SK-N-SH treated with all-trans-retinoic acid at 6 μM for 48 hours (cell line): Measurements from ENCODE around the gene USH2A.

Experiments used
- BACH2 ChIP-seq: fragments of 250-450 bp; sonication (Bioruptor Pico); IDR thresholded peaks from 2 replicates; pipeline ENCODE4 v1.9.0; 2021; ENCODE audit warnings: mild to moderate bottlenecking, borderline replicate concordance
- TOX ChIP-seq: fragments of 250-450 bp; sonication (Bioruptor Pico); IDR thresholded peaks from 2 replicates; pipeline ENCODE4 v1.8.0; 2021; ENCODE audit warnings: mild to moderate bottlenecking, moderate library complexity, borderline replicate concordance
- ZFP3 ChIP-seq: fragments of 250-450 bp; sonication (Bioruptor Pico); IDR thresholded peaks from 2 replicates; pipeline ENCODE4 v1.5.0; 2020; ENCODE audit warnings: mild to moderate bottlenecking, moderate library complexity
- TF ChIP-seq, protein P1 (sequence below): fragments of 250-450 bp; sonication (Bioruptor Pico); IDR thresholded peaks from 2 replicates; pipeline ENCODE4 v1.5.0; 2020; ENCODE audit warnings: mild to moderate bottlenecking, moderate library complexity
- TF ChIP-seq, protein P2 (sequence below): fragments of 250-450 bp; sonication (Bioruptor Pico); IDR thresholded peaks from 2 replicates; pipeline ENCODE4 v1.8.0; 2020; ENCODE audit warnings: mild to moderate bottlenecking, moderate library complexity, borderline replicate concordance

DNA sequence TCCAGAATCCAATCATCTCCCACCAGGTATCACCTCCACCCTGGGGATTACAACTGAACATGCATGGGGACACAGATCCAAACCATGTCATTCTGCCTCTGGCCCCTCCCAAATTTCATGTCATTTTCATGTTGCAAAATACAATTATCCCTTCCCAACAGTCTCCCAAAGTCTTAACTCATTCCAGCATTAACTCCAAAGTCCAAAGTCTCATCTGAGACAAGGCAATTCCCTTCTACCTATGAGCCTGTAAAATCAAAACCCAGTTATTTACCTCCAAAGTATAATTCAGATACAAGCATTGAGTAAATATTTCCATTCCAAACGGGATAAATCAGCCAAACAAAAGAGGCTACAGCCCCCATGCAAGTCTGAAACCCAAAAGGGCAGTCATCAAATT lies 73.1 kb downstream of the USH2A start:
- TF ChIP-seq BACH2 (no peak), TOX (CRISPR knock-in tag) (no peak), ZFP3 (CRISPR knock-in tag) (no peak)
- TF ChIP-seq, protein P1, sequence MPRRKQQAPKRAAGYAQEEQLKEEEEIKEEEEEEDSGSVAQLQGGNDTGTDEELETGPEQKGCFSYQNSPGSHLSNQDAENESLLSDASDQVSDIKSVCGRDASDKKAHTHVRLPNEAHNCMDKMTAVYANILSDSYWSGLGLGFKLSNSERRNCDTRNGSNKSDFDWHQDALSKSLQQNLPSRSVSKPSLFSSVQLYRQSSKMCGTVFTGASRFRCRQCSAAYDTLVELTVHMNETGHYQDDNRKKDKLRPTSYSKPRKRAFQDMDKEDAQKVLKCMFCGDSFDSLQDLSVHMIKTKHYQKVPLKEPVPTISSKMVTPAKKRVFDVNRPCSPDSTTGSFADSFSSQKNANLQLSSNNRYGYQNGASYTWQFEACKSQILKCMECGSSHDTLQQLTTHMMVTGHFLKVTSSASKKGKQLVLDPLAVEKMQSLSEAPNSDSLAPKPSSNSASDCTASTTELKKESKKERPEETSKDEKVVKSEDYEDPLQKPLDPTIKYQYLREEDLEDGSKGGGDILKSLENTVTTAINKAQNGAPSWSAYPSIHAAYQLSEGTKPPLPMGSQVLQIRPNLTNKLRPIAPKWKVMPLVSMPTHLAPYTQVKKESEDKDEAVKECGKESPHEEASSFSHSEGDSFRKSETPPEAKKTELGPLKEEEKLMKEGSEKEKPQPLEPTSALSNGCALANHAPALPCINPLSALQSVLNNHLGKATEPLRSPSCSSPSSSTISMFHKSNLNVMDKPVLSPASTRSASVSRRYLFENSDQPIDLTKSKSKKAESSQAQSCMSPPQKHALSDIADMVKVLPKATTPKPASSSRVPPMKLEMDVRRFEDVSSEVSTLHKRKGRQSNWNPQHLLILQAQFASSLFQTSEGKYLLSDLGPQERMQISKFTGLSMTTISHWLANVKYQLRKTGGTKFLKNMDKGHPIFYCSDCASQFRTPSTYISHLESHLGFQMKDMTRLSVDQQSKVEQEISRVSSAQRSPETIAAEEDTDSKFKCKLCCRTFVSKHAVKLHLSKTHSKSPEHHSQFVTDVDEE (CRISPR knock-in tag), result no peak
- TF ChIP-seq, protein P2, sequence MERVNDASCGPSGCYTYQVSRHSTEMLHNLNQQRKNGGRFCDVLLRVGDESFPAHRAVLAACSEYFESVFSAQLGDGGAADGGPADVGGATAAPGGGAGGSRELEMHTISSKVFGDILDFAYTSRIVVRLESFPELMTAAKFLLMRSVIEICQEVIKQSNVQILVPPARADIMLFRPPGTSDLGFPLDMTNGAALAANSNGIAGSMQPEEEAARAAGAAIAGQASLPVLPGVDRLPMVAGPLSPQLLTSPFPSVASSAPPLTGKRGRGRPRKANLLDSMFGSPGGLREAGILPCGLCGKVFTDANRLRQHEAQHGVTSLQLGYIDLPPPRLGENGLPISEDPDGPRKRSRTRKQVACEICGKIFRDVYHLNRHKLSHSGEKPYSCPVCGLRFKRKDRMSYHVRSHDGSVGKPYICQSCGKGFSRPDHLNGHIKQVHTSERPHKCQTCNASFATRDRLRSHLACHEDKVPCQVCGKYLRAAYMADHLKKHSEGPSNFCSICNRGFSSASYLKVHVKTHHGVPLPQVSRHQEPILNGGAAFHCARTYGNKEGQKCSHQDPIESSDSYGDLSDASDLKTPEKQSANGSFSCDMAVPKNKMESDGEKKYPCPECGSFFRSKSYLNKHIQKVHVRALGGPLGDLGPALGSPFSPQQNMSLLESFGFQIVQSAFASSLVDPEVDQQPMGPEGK (CRISPR knock-in tag), result no peak
